ENCODE data around the gene NPAS1. TPM values are rescaled to one million over a fixed set of nuclear protein-coding genes. Genes with fewer than 3 reads are reported as not detected.
A peak's percentile ranks its signal among the peaks of the same experiment; 100 is the strongest.

NPAS1 gene
- total RNA-seq, 1 donor from 2014 or later: 3.9 TPM

DNA sequence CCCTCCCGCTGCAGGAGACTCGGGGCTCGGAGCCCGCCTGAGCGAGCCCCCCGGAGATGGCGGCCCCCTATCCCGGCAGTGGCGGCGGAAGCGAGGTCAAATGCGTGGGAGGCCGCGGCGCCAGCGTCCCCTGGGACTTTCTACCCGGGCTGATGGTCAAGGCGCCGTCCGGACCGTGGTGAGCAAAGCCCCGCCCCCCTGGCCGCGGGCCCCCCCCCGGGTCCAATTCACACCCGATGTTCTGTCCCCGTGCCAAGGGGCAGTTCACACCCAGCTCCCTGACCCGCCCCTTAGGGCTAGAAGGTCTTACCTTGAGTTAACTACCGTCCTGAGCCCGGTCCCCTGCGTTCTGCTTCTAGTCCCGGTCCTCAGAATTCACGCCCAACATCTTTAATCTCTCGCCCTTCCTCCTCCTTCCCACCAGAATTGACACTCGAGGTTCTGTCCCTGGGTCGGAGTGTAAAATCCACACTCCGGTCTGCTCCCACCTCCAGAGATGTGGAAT lies 1.4 kb downstream of the NPAS1 start:
- TF ChIP-seq, protein P1, sequence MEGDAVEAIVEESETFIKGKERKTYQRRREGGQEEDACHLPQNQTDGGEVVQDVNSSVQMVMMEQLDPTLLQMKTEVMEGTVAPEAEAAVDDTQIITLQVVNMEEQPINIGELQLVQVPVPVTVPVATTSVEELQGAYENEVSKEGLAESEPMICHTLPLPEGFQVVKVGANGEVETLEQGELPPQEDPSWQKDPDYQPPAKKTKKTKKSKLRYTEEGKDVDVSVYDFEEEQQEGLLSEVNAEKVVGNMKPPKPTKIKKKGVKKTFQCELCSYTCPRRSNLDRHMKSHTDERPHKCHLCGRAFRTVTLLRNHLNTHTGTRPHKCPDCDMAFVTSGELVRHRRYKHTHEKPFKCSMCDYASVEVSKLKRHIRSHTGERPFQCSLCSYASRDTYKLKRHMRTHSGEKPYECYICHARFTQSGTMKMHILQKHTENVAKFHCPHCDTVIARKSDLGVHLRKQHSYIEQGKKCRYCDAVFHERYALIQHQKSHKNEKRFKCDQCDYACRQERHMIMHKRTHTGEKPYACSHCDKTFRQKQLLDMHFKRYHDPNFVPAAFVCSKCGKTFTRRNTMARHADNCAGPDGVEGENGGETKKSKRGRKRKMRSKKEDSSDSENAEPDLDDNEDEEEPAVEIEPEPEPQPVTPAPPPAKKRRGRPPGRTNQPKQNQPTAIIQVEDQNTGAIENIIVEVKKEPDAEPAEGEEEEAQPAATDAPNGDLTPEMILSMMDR (IDR thresholded peaks at IDR 0.05; ENCODE audit: unreplicated experiment): no peak
- Mint-ChIP-seq H3K27me3 (ENCODE audit: low read depth) (peaks cover 70% of the 10 kb centered on the region), H3K4me1 (peaks cover 11% of the 10 kb centered on the region), H3K27ac (no peak overlapping the region), H3K4me3 (peak overlapping the region; percentile 58), H3K9me3 (no peaks in the 10 kb centered on the region), H3K36me3 (no peaks in the 10 kb centered on the region)
- DNase-seq (ENCODE audit: low spot score in 2 of 2, unreplicated experiment in 2 of 2): no peak

DNA sequence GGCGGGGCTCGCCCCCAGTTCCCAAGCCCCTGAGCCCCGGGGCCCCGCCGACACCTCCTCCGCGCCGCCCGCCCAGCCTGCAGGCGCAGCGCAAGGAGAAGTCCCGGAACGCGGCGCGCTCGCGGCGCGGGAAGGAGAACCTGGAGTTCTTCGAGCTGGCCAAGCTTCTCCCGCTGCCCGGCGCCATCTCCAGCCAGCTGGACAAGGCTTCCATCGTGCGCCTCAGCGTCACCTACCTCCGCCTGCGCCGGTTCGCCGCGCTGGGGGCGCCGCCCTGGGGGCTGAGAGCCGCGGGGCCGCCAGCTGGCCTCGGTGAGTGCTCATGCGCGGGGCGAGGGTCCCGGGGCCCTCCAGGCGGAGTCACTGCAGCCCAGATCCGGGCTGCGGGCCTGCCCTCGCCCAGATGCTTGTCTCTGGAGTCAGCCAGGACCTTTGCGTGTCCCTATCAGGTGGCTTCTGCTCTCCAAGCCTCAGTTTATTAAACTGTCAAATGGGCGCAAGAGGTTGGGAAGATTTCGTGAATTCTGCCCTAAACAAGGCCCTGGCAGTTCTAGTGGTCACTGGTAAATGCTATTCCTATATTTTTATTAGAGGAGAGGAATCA lies 2.0 kb downstream of the NPAS1 start:
- Mint-ChIP-seq H3K4me1 (peaks cover 11% of the 10 kb centered on the region), H3K9me3 (no peaks in the 10 kb centered on the region), H3K27me3 (ENCODE audit: low read depth) (peaks cover 75% of the 10 kb centered on the region), H3K27ac (no peak overlapping the region), H3K4me3 (peak overlapping the region; percentile 58), H3K36me3 (no peaks in the 10 kb centered on the region)
- TF ChIP-seq, protein P1 (IDR thresholded peaks at IDR 0.05; ENCODE audit: unreplicated experiment): no peak
- no peak for DNase-seq (ENCODE audit: low spot score in 2 of 2, unreplicated experiment in 2 of 2)

DNA sequence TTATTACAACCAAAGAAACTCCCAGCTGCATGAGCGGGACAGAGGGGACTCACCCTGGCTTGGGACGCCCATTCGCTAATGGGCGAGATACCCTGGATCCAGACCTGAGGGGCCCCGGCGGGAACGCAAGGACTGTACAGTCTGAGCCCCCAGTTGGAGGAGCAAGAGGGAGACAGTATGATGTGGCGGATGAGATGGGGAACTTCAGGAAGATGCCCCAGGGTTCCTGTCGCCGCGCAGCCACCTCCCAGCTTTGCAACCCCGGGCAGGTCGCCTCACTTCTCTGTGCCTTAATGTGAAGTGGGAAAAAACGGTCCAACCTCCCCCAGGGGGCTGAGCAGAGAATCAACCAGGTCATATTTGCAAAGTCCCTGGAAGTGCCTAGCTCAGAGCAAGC lies 2.5 kb downstream of the NPAS1 start:
- TF ChIP-seq, protein P1 (IDR thresholded peaks at IDR 0.05; ENCODE audit: unreplicated experiment): no peak
- no peak for DNase-seq (ENCODE audit: low spot score in 2 of 2, unreplicated experiment in 2 of 2)
- Mint-ChIP-seq H3K4me3 (no peak overlapping the region), H3K4me1 (peaks cover 11% of the 10 kb centered on the region), H3K27ac (no peak overlapping the region), H3K9me3 (no peaks in the 10 kb centered on the region), H3K27me3 (ENCODE audit: low read depth) (peaks cover 78% of the 10 kb centered on the region), H3K36me3 (no peaks in the 10 kb centered on the region)

DNA sequence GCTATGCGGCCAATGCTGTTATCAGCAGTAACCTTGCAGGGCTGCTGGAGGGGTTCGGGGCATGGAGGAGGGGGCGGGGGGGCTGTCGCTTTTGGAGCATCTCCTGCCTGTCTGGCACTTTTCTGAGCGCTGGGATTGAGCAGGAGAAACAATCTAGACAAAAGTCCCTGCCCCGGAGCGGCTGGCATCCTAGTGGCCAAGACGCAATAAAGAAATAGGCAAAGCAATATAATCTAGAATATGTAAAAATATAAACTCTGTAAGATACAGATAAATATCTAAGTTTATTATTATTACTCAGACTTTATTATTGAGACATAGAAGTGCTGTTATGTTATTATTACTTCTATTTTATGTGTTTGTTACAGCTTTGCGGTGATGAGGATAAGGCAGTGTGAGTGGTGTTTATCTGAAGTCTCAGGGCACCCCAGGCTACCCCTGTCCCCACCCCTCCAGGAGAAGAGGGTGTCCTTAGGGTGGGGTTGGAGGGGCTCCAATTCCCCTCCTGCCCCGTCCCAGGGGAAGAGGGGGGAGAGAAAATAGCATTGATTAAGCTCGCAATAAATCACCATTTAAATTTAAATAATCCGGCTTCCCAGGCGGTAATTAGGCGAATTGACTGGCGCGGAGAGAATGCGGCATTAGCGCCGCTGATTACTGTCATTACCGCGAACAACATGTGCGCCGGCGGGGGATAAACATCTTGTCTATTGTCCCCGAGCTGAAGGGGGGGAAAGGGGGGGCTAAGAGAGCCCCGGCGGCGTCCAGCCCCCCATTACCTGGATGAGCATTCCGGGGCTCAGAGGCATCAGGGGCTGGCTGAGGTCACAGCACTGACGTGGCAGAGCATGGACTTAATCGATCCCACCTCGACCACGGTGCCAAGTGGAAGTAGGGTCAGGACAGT lies 3.2 kb downstream of the NPAS1 start:
- peaks cover 13% of the 10 kb centered on the region for H3K4me1 Mint-ChIP-seq
- H3K9me3 Mint-ChIP-seq: no peaks in the 10 kb centered on the region
- peak overlapping the region; percentile 13 for H3K4me3 Mint-ChIP-seq
- H3K27me3 Mint-ChIP-seq (ENCODE audit: low read depth): peaks cover 83% of the 10 kb centered on the region
- TF ChIP-seq, protein P1 (IDR thresholded peaks at IDR 0.05; ENCODE audit: unreplicated experiment): no peak
- DNase-seq (ENCODE audit: low spot score in 2 of 2, unreplicated experiment in 2 of 2): no peak
- H3K27ac Mint-ChIP-seq: no peak overlapping the region
- no peaks in the 10 kb centered on the region for H3K36me3 Mint-ChIP-seq

DNA sequence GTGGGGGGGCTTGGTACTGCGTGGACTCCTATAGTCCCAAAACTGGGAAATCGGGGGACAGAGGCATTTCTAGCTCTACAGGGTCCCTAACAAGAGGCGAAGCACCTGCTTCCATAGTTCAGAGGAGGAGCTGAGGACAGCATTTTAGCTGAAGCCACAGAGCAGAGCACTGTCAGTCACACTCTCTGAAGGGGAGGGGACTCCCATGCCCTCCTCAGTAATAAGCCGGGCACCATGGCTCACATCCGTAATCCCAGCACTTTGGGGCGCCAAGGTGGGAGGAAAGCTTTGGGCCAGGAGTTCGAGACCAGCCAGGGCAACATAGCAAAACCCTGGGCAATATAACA lies 3.8 kb downstream of the NPAS1 start:
- Mint-ChIP-seq H3K9me3 (no peaks in the 10 kb centered on the region), H3K36me3 (no peaks in the 10 kb centered on the region), H3K4me1 (peaks cover 16% of the 10 kb centered on the region), H3K27ac (no peak overlapping the region), H3K27me3 (ENCODE audit: low read depth) (peaks cover 86% of the 10 kb centered on the region), H3K4me3 (no peak overlapping the region)
- TF ChIP-seq, protein P1 (IDR thresholded peaks at IDR 0.05; ENCODE audit: unreplicated experiment): no peak
- no peak for DNase-seq (ENCODE audit: low spot score in 2 of 2, unreplicated experiment in 2 of 2)

All from mesothelial cell of epicardium (in vitro differentiated cells).